ENCODE results near the gene TIGD1. TPM values are rescaled to one million over a fixed set of nuclear protein-coding genes. Genes with fewer than 3 reads are reported as not detected.

TIGD1 gene
- total and polyA plus RNA-seq, 10 donors = 4.4 to 13.5 (median 8.4) TPM

DNA sequence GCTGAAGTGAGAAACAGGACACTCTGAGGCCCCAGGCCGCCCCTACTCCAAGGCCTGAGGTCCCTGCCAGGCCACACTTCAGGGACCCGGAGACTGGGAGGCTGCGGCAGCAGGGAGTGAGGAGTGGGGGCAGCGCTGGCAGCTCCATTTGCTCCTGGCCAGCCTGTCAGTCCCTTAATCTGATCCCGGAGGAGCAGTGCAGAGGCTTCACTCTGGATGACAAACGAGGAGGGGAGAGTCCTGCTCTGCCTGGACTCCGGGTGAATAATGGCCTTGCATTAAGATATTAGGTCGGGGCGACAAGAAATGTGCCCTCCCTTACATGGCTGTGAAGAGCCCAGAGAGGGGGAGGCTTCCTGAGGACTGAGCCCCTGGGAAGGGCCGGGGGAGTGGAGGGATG, 44.5 kb downstream of the TIGD1 start:
- intact Hi-C loops (cut with DNase I; ENCODE audit: low total_unique reads) = no loop called here
- no peak for DNase-seq
- 44 to 56% (median 51%) methylated on average over 6 to 10 of the region's 10 CpGs for WGBS, 5 donors
- Histone ChIP-seq H3K36me3 (no peaks in the 10 kb centered on the region), H3K9me3 (no peaks in the 10 kb centered on the region), H3K4me1 (peaks cover 0 to 31% (median 22%) of the 10 kb centered on the region in 6 donors), H3K27me3 (replicated peaks in 1 of 7) (peaks cover 4 to 65% (median 28%) of the 10 kb centered on the region in 7 donors), H3K4me3 (no peak overlapping the region), H3K27ac (no peak overlapping the region)
- no peak for TF ChIP-seq POLR2A (IDR thresholded peaks at IDR 0.05)
- no peak for TF ChIP-seq CTCF (IDR thresholded peaks at IDR 0.05 in 8 of 11, conservative IDR thresholded peaks at IDR 0.05 in 3 of 11)
- TF ChIP-seq POLR2AphosphoS5 (IDR thresholded peaks at IDR 0.05) = no peak

GRCh38 chr2:232504438-232504837, 45.9 kb downstream of the TIGD1 start:
- no peaks in the 10 kb centered on the region for H3K9me3 ChIP-seq
- DNase-seq = no peak
- H3K4me1 ChIP-seq = peaks cover 0 to 31% (median 23%) of the 10 kb centered on the region in 6 donors
- intact Hi-C loops (cut with DNase I; ENCODE audit: low total_unique reads) = no loop called here
- TF ChIP-seq POLR2AphosphoS5 (IDR thresholded peaks at IDR 0.05) = no peak
- TF ChIP-seq POLR2A (IDR thresholded peaks at IDR 0.05) = no peak
- TF ChIP-seq CTCF (IDR thresholded peaks at IDR 0.05 in 8 of 11, conservative IDR thresholded peaks at IDR 0.05 in 3 of 11) = no peak
- no peak overlapping the region for H3K27ac ChIP-seq
- H3K4me3 ChIP-seq = no peak overlapping the region
- 70 to 94% (median 91%) methylated on average over 2 of the region's 2 CpGs for WGBS, 5 donors
- peaks cover 4 to 79% (median 28%) of the 10 kb centered on the region in 7 donors for H3K27me3 ChIP-seq (replicated peaks in 1 of 7)
- no peaks in the 10 kb centered on the region for H3K36me3 ChIP-seq

GRCh38 chr2:232503809-232504323, 46.5 kb downstream of the TIGD1 start:
- Histone ChIP-seq H3K27ac (no peak overlapping the region), H3K4me3 (peak overlapping the region in 2 of 8 donors; percentile 32 to 64), H3K9me3 (no peaks in the 10 kb centered on the region), H3K36me3 (no peaks in the 10 kb centered on the region), H3K27me3 (replicated peaks in 1 of 7) (peaks cover 4 to 85% (median 28%) of the 10 kb centered on the region in 7 donors), H3K4me1 (peaks cover 0 to 31% (median 23%) of the 10 kb centered on the region in 6 donors)
- intact Hi-C loops (cut with DNase I; ENCODE audit: low total_unique reads) = no loop called here
- no peak for TF ChIP-seq POLR2AphosphoS5 (IDR thresholded peaks at IDR 0.05)
- no peak for TF ChIP-seq CTCF (IDR thresholded peaks at IDR 0.05 in 8 of 11, conservative IDR thresholded peaks at IDR 0.05 in 3 of 11)
- no peak for TF ChIP-seq POLR2A (IDR thresholded peaks at IDR 0.05)
- DNase-seq = no peak
- 21 to 47% (median 30%) methylated on average over 15 to 16 of the region's 16 CpGs for WGBS, 5 donors

GRCh38 chr2:232502911-232503808, 47.2 kb downstream of the TIGD1 start:
- Histone ChIP-seq H3K4me3 (peak overlapping the region; percentile 12 to 64 (median 32)), H3K9me3 (no peaks in the 10 kb centered on the region), H3K27me3 (replicated peaks in 1 of 7) (peaks cover 4 to 85% (median 28%) of the 10 kb centered on the region in 7 donors), H3K27ac (no peak overlapping the region), H3K36me3 (no peaks in the 10 kb centered on the region), H3K4me1 (peaks cover 0 to 31% (median 23%) of the 10 kb centered on the region in 6 donors)
- WGBS, 5 donors = 1 to 7% (median 2%) methylated on average over 16 to 75 of the region's 75 CpGs
- intact Hi-C loops (cut with DNase I; ENCODE audit: low total_unique reads) = no loop called here
- no peak for TF ChIP-seq CTCF (IDR thresholded peaks at IDR 0.05 in 8 of 11, conservative IDR thresholded peaks at IDR 0.05 in 3 of 11)
- peak in 1 of 3 donors; percentile 12 for TF ChIP-seq POLR2AphosphoS5 (IDR thresholded peaks at IDR 0.05)
- no peak for DNase-seq

Data from spleen (tissue), 11 donors.